HEK293 (cell line): ENCODE data around the gene GORAB.

Experiments used
- CTCF ChIA-PET: fragments of 350-600 bp; formaldehyde crosslinking; extraction: SDS; loops from one replicate; lab custom pipeline; 2021; ENCODE audit warnings: antibody characterized with exemption; lab: Yijun Ruan, JAX
- POLR2A ChIA-PET: fragments of 300-600 bp; formaldehyde crosslinking; extraction: SDS; loops from one replicate; lab custom pipeline; 2020; ENCODE audit warnings: antibody characterized with exemption, inconsistent platforms; lab: Yijun Ruan, JAX
- H3K27ac ChIP-seq: fragments of 200-500 bp; sonication (Bioruptor generic); 2 replicates; pipeline ENCODE4 v1.5.1; 2014; ENCODE audit warnings: low read depth, low read length, control low read depth, inconsistent platforms; ENCODE audit errors: extremely low read depth
- H3K36me3 ChIP-seq, 2 experiments: fragments of 200-500 bp in 1 of 2; sonication (Bioruptor generic) in 1 of 2; 1 replicate in 1 of 2; 2 replicates in 1 of 2; pipeline ENCODE4 v1.5.1; 2014 to 2017; ENCODE audit warnings: inconsistent platforms in 2 of 2, low read length in 2 of 2; ENCODE audit not compliant: control insufficient read depth in 2 of 2, insufficient read depth in 1 of 2
- H3K4me1 ChIP-seq: fragments of 200-500 bp; sonication (Bioruptor generic); 2 replicates; pipeline ENCODE4 v1.5.1; 2014; ENCODE audit warnings: mild to moderate bottlenecking, low read length, inconsistent platforms; ENCODE audit not compliant: control insufficient read depth, insufficient read depth
- H3K4me3 ChIP-seq: 2 replicates; pipeline ENCODE4 v1.5.1; 2011; ENCODE audit warnings: low read depth, mild to moderate bottlenecking, control low read depth, low read length, moderate library complexity
- H3K9me3 ChIP-seq: fragments of 200-500 bp; sonication (Bioruptor generic); 2 replicates; pipeline ENCODE4 v1.5.1; 2014; ENCODE audit warnings: low read depth, low read length, inconsistent platforms; ENCODE audit not compliant: control insufficient read depth, insufficient read depth
- FEZF1 ChIP-seq: fragments of 450-650 bp; formaldehyde crosslinking; IDR thresholded peaks from 2 replicates; pipeline ENCODE4 v1.5.1; 2016; ENCODE audit warnings: missing biosample characterization, missing genetic modification characterization
- IKZF3 ChIP-seq: fragments of 450-650 bp; IDR thresholded peaks from 2 replicates; pipeline ENCODE4 v1.5.0; 2018; ENCODE audit warnings: missing biosample characterization, mild to moderate bottlenecking, missing genetic modification characterization, moderate library complexity
- KLF10 ChIP-seq: fragments of 450-650 bp; IDR thresholded peaks from 2 replicates; pipeline ENCODE4 v1.5.1; 2018; ENCODE audit warnings: missing biosample characterization, mild to moderate bottlenecking, missing genetic modification characterization
- OSR2 ChIP-seq: fragments of 450-650 bp; formaldehyde crosslinking; IDR thresholded peaks from 2 replicates; pipeline ENCODE4 v1.5.1; 2016; ENCODE audit warnings: missing biosample characterization, missing genetic modification characterization
- WT1 ChIP-seq: fragments of 450-650 bp; formaldehyde crosslinking; IDR thresholded peaks from 2 replicates; pipeline ENCODE4 v1.5.1; 2016; ENCODE audit warnings: missing biosample characterization, missing genetic modification characterization
- ZNF10 ChIP-seq: fragments of 450-650 bp; formaldehyde crosslinking; IDR thresholded peaks from 2 replicates; pipeline ENCODE4 v1.5.1; 2017; ENCODE audit warnings: missing biosample characterization, missing genetic modification characterization
- ZNF140 ChIP-seq: fragments of 450-650 bp; formaldehyde crosslinking; IDR thresholded peaks from 2 replicates; pipeline ENCODE4 v1.5.1; 2016; ENCODE audit warnings: missing biosample characterization, missing genetic modification characterization
- ZNF175 ChIP-seq: fragments of 450-650 bp; formaldehyde crosslinking; IDR thresholded peaks from 2 replicates; pipeline ENCODE4 v1.5.1; 2016; ENCODE audit warnings: missing biosample characterization, missing genetic modification characterization
- ZNF23 ChIP-seq: fragments of 450-650 bp; formaldehyde crosslinking; IDR thresholded peaks from 2 replicates; pipeline ENCODE4 v1.5.1; 2016; ENCODE audit warnings: missing biosample characterization, missing genetic modification characterization, borderline replicate concordance
- ZNF350 ChIP-seq: fragments of 450-650 bp; formaldehyde crosslinking; IDR thresholded peaks from 2 replicates; pipeline ENCODE4 v1.5.0; 2017; ENCODE audit warnings: missing biosample characterization, mild to moderate bottlenecking, missing genetic modification characterization
- ZNF530 ChIP-seq: fragments of 450-650 bp; formaldehyde crosslinking; IDR thresholded peaks from 2 replicates; pipeline ENCODE4 v1.5.1; 2016; ENCODE audit warnings: low read depth, missing biosample characterization, missing genetic modification characterization
- ZNF561 ChIP-seq: fragments of 450-650 bp; IDR thresholded peaks from 2 replicates; pipeline ENCODE4 v1.5.1; 2018; ENCODE audit warnings: missing biosample characterization, missing genetic modification characterization, borderline replicate concordance
- ZNF571 ChIP-seq: fragments of 450-650 bp; formaldehyde crosslinking; IDR thresholded peaks from 2 replicates; pipeline ENCODE4 v1.5.0; 2017; ENCODE audit warnings: missing biosample characterization, missing genetic modification characterization
- ZNF621 ChIP-seq: fragments of 450-650 bp; formaldehyde crosslinking; IDR thresholded peaks from 2 replicates; pipeline ENCODE4 v1.5.1; 2017; ENCODE audit warnings: missing biosample characterization, missing genetic modification characterization
- ZNF843 ChIP-seq: fragments of 450-650 bp; formaldehyde crosslinking; IDR thresholded peaks from 2 replicates; pipeline ENCODE4 v1.5.1; 2016; ENCODE audit warnings: missing biosample characterization, missing genetic modification characterization
- TF ChIP-seq, protein P1 (sequence below): fragments of 450-650 bp; formaldehyde crosslinking; IDR thresholded peaks from 2 replicates; pipeline ENCODE4 v1.5.1; 2016; ENCODE audit warnings: missing biosample characterization, missing genetic modification characterization
- TF ChIP-seq, protein P2 (sequence below): fragments of 450-650 bp; formaldehyde crosslinking; IDR thresholded peaks from 2 replicates; pipeline ENCODE4 v1.5.1; 2017; ENCODE audit warnings: missing biosample characterization, missing genetic modification characterization
- TF ChIP-seq, protein P3 (sequence below): fragments of 450-650 bp; formaldehyde crosslinking; IDR thresholded peaks from 2 replicates; pipeline ENCODE4 v1.5.1; 2016; ENCODE audit warnings: missing biosample characterization, missing genetic modification characterization, low read depth
- TF ChIP-seq, protein P4 (sequence below): fragments of 450-650 bp; formaldehyde crosslinking; IDR thresholded peaks from 2 replicates; pipeline ENCODE4 v1.5.1; 2016; ENCODE audit warnings: missing biosample characterization, missing genetic modification characterization

The GORAB gene

DNA sequence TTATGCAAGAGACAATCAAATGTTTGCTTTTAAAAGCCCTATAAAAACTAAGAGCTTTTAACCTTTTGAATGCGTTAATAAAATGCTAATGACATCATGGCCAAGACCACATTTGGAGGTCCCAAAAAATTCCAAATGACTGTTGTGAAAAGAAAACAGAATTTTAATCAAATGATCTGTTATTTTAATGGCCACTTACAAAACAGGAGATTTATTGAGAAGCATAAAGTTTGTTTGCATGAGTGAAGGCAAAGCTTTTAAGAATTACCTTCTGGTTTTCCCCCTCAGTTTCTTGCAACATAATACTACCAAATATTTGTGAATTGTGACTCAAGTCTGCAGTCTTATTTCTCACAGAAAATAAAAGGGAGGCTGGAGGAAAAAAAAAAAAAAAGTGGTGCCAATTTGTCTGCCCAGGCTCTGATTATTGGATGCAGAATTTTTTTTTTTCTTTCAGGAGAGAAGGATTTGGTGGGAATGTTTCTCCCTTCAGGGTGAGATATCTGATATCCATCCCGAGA is 60.7 kb downstream of the GORAB start (continued):
- no peak for TF ChIP-seq ZNF175
- TF ChIP-seq FEZF1 (tag by site-specific recombination) = peak; percentile 94
- 0 out of 2 replicates have a peak, but pooled peaks have one; percentile 11 for TF ChIP-seq ZNF10
- no peak for TF ChIP-seq ZNF140 (tag by site-specific recombination)
- TF ChIP-seq IKZF3 (tag by site-specific recombination) = peak; percentile 38; the same call in 1 of the 2 replicates
- TF ChIP-seq ZNF23 = no peak
- peak; percentile 85 for TF ChIP-seq WT1 (tag by site-specific recombination)
- TF ChIP-seq KLF10 (tag by site-specific recombination) = 0 out of 2 replicates have a peak, but pooled peaks have one; percentile 46
- no peak for TF ChIP-seq ZNF571 (tag by site-specific recombination)
- TF ChIP-seq, protein P1, sequence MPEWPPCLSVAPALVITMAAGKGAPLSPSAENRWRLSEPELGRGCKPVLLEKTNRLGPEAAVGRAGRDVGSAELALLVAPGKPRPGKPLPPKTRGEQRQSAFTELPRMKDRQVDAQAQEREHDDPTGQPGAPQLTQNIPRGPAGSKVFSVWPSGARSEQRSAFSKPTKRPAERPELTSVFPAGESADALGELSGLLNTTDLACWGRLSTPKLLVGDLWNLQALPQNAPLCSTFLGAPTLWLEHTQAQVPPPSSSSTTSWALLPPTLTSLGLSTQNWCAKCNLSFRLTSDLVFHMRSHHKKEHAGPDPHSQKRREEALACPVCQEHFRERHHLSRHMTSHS (tag by site-specific recombination) = no peak
- TF ChIP-seq, protein P2, sequence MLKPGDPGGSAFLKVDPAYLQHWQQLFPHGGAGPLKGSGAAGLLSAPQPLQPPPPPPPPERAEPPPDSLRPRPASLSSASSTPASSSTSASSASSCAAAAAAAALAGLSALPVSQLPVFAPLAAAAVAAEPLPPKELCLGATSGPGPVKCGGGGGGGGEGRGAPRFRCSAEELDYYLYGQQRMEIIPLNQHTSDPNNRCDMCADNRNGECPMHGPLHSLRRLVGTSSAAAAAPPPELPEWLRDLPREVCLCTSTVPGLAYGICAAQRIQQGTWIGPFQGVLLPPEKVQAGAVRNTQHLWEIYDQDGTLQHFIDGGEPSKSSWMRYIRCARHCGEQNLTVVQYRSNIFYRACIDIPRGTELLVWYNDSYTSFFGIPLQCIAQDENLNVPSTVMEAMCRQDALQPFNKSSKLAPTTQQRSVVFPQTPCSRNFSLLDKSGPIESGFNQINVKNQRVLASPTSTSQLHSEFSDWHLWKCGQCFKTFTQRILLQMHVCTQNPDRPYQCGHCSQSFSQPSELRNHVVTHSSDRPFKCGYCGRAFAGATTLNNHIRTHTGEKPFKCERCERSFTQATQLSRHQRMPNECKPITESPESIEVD (tag by site-specific recombination) = peak; percentile 83
- TF ChIP-seq ZNF561 = no peak
- TF ChIP-seq ZNF843 (tag by site-specific recombination) = peak; percentile 81
- TF ChIP-seq ZNF621 (tag by site-specific recombination) = no peak
- TF ChIP-seq, protein P3, sequence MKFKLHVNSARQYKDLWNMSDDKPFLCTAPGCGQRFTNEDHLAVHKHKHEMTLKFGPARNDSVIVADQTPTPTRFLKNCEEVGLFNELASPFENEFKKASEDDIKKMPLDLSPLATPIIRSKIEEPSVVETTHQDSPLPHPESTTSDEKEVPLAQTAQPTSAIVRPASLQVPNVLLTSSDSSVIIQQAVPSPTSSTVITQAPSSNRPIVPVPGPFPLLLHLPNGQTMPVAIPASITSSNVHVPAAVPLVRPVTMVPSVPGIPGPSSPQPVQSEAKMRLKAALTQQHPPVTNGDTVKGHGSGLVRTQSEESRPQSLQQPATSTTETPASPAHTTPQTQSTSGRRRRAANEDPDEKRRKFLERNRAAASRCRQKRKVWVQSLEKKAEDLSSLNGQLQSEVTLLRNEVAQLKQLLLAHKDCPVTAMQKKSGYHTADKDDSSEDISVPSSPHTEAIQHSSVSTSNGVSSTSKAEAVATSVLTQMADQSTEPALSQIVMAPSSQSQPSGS (tag by site-specific recombination) = peak; percentile 84
- peak; percentile 57 for TF ChIP-seq ZNF350 (tag by site-specific recombination)
- peak; percentile 83 for TF ChIP-seq OSR2 (tag by site-specific recombination)
- TF ChIP-seq, all 188 proteins: peak for 22

DNA sequence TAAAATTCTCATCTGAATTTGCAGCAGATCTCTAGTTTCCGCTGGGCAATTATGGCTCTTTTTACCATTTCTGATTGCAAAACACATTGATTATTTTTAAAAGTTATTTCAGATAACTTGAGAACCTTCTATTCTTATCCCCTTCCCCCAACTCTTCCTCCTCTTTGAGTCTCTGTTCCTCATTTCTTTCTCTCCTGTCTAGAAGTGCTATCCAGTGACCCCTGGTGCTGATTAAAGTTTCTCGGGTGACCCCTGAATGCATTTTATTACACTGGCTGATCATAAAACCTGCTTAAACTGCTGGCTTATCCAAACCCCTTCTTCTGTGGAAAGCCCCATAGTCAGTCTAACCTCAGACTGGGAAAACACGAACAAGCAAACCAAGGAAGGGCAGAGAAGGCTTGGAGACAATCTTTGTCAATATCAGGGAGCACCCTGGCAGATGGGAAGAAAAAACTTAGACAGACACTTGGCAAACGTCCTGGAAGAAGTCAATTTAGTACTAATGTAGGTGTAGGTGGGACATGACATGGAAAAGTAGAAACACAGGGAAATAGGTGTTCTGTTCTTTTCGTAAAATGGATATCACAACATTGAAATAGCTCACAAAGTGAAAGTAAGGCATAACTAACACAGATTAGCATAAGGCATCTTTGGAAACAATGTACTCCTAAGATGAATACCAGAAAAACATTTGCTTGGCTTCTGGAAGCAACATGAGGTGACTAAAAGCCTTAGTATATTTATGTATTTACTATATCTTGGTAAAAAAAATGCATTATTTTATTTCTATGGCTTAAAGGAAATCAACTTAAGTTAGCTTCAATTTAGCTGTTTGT is 61.4 kb downstream of the GORAB start:
- peaks cover 16% of the 10 kb centered on the region for H3K4me1 ChIP-seq
- TF ChIP-seq ZNF530 (tag by site-specific recombination) = no peak
- TF ChIP-seq, protein P4, sequence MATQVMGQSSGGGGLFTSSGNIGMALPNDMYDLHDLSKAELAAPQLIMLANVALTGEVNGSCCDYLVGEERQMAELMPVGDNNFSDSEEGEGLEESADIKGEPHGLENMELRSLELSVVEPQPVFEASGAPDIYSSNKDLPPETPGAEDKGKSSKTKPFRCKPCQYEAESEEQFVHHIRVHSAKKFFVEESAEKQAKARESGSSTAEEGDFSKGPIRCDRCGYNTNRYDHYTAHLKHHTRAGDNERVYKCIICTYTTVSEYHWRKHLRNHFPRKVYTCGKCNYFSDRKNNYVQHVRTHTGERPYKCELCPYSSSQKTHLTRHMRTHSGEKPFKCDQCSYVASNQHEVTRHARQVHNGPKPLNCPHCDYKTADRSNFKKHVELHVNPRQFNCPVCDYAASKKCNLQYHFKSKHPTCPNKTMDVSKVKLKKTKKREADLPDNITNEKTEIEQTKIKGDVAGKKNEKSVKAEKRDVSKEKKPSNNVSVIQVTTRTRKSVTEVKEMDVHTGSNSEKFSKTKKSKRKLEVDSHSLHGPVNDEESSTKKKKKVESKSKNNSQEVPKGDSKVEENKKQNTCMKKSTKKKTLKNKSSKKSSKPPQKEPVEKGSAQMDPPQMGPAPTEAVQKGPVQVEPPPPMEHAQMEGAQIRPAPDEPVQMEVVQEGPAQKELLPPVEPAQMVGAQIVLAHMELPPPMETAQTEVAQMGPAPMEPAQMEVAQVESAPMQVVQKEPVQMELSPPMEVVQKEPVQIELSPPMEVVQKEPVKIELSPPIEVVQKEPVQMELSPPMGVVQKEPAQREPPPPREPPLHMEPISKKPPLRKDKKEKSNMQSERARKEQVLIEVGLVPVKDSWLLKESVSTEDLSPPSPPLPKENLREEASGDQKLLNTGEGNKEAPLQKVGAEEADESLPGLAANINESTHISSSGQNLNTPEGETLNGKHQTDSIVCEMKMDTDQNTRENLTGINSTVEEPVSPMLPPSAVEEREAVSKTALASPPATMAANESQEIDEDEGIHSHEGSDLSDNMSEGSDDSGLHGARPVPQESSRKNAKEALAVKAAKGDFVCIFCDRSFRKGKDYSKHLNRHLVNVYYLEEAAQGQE (tag by site-specific recombination) = peak; percentile 91
- no peak overlapping the region for H3K27ac ChIP-seq
- no peaks in the 10 kb centered on the region for H3K36me3 ChIP-seq
- POLR2A ChIA-PET = no interaction called here
- CTCF ChIA-PET = interaction anchor here (0.5 to 0.8 kb wide), 2 partner anchors 23 to 1537 kb away, joined by 3 to 4 read pairs; no protein-coding TSS in a partner anchor
- H3K9me3 ChIP-seq = no peaks in the 10 kb centered on the region
- no peak overlapping the region for H3K4me3 ChIP-seq
